Mesendoderm (in vitro differentiated cells): ENCODE results near the gene NAA80.
A peak's percentile ranks its signal among the peaks of the same experiment; 100 is the strongest.

Source experiments
- DNase-seq: peaks from one replicate; pipeline ENCODE4 v3.0.0; 2013
- H2AK5ac ChIP-seq: 2 replicates; pipeline ENCODE4 v1.6.1; 2013; ENCODE audit warnings: low read length, inconsistent platforms
- H2BK120ac ChIP-seq: 2 replicates; pipeline ENCODE4 v1.6.1; 2013; ENCODE audit warnings: low read depth, mild to moderate bottlenecking, low read length, moderate library complexity, mixed read lengths
- H2BK15ac ChIP-seq: replicated peaks from 2 replicates; pipeline ENCODE4 v1.6.1; 2013; ENCODE audit warnings: low read depth, mild to moderate bottlenecking, moderate library complexity
- H2BK5ac ChIP-seq: 2 replicates; pipeline ENCODE4 v1.6.1; 2013; ENCODE audit warnings: low read length, inconsistent platforms
- H3K18ac ChIP-seq: 2 replicates; pipeline ENCODE4 v1.6.1; 2013; ENCODE audit warnings: mild to moderate bottlenecking, low read length, mixed read lengths
- H3K23ac ChIP-seq: one replicate; pipeline ENCODE4 v1.6.1; 2013; ENCODE audit warnings: low read length
- H3K27ac ChIP-seq: 2 replicates; pipeline ENCODE4 v1.5.1; 2013; ENCODE audit warnings: low read depth, mild to moderate bottlenecking, inconsistent platforms, low read length, moderate library complexity
- H3K27me3 ChIP-seq: 2 replicates; pipeline ENCODE4 v1.6.1; 2013; ENCODE audit warnings: low read length, control low read depth, mild to moderate bottlenecking, inconsistent platforms; ENCODE audit not compliant: insufficient read depth, poor library complexity
- H3K36me3 ChIP-seq: 2 replicates; pipeline ENCODE4 v1.6.1; 2013; ENCODE audit warnings: low read length, inconsistent platforms; ENCODE audit not compliant: control insufficient read depth, insufficient read depth
- H3K4ac ChIP-seq: one replicate; pipeline ENCODE4 v1.6.1; 2013; ENCODE audit warnings: low read depth, mild to moderate bottlenecking, low read length, moderate library complexity
- H3K4me1 ChIP-seq: 2 replicates; pipeline ENCODE4 v1.6.1; 2013; ENCODE audit warnings: low read depth, low read length, inconsistent platforms; ENCODE audit not compliant: control insufficient read depth
- H3K4me2 ChIP-seq: 2 replicates; pipeline ENCODE4 v1.6.1; 2013; ENCODE audit warnings: low read length
- H3K4me3 ChIP-seq: 2 replicates; pipeline ENCODE4 v1.5.1; 2013; ENCODE audit warnings: mild to moderate bottlenecking, low read length
- H3K56ac ChIP-seq: one replicate; pipeline ENCODE4 v1.6.1; 2013; ENCODE audit warnings: low read length
- H3K79me1 ChIP-seq: 2 replicates; pipeline ENCODE4 v1.6.1; 2013; ENCODE audit warnings: low read length, inconsistent platforms
- H3K79me2 ChIP-seq: 2 replicates; pipeline ENCODE4 v1.6.1; 2013; ENCODE audit warnings: mild to moderate bottlenecking, low read length; ENCODE audit not compliant: control insufficient read depth, insufficient read depth
- H3K9ac ChIP-seq: 2 replicates; pipeline ENCODE4 v1.6.1; 2013; ENCODE audit warnings: low read length, inconsistent platforms
- H4K5ac ChIP-seq: one replicate; pipeline ENCODE4 v1.6.1; 2013; ENCODE audit warnings: low read length
- H4K8ac ChIP-seq: one replicate; pipeline ENCODE4 v1.6.1; 2013; ENCODE audit warnings: low read depth, mild to moderate bottlenecking, control low read depth, low read length, moderate library complexity
- WGBS: extraction: QIAGEN DNeasy Blood & Tissue Kit; methylation state at CpG from one replicate; pipeline ENCODE4 v1.1.7; 2013; ENCODE audit warnings: low lambda C conversion rate, missing lambda C conversion rate; ENCODE audit not compliant: insufficient coverage; ENCODE audit errors: extremely low coverage; 5-methylcytosine and 5-hydroxymethylcytosine counted together

NAA80 gene

DNA sequence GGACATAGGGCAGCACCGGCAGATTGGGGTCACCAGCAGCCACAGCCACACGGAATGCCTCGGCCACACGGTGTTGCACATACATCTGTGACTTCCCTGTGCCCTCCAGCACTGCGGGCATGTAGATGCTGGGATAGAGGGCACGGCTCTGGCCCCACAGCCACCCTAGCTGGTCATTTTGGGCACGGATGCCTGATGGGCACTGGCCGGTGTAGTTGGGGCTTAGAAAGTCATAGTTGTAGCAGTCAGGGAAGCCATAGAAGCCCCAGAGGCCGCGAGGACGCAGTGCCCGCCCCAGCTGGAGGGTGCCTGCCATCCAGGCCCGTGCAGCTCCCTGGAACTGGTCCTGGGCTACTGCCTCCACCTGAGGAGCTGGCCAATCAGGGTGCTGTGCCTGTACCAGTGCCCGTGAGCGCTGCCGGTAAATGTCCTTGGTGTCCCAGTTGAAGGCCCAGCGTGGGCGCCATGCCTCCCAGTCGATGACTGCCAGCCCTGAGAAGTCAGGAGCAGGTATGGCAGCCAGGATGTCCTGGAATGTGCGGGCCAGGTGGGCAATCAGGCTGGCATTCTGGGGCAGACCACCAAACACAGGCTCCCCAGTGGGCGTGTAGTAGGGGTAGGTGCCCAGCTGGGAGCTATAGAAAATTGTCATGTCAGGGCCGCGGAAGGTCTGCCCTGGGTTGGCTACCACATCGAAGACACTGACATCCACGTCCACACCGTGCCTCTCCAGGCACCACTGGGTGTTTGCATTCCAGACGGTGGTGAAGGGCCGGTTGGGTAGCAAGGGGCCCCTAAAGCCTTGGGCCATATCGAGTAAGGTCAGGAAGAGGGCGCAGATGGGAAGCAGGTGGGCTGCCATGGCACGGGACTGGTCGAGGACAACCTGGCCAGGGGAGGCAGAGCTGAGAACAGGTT lies 3.1 kb upstream of the NAA80 start:
- Histone ChIP-seq H3K4me1 (peaks cover 6% of the 10 kb centered on the region), H3K4ac (no peak overlapping the region), H4K8ac (no peak overlapping the region), H2BK15ac (no peak overlapping the region), H2BK120ac (no peak overlapping the region), H3K79me1 (no peaks in the 10 kb centered on the region), H3K27me3 (no peaks in the 10 kb centered on the region), H2AK5ac (no peak overlapping the region), H2BK5ac (no peak overlapping the region), H3K27ac (no peak overlapping the region), H4K5ac (no peak overlapping the region), H3K4me2 (no peak overlapping the region), H3K23ac (no peak overlapping the region), H3K56ac (peak overlapping the region; percentile 35), H3K4me3 (no peak overlapping the region), H3K79me2 (no peaks in the 10 kb centered on the region), H3K36me3 (no peaks in the 10 kb centered on the region), H3K9ac (no peak overlapping the region), H3K18ac (no peak overlapping the region)
- no CpG with 5 or more reads among the region's 32 CpGs for WGBS
- DNase-seq = no peak

DNA sequence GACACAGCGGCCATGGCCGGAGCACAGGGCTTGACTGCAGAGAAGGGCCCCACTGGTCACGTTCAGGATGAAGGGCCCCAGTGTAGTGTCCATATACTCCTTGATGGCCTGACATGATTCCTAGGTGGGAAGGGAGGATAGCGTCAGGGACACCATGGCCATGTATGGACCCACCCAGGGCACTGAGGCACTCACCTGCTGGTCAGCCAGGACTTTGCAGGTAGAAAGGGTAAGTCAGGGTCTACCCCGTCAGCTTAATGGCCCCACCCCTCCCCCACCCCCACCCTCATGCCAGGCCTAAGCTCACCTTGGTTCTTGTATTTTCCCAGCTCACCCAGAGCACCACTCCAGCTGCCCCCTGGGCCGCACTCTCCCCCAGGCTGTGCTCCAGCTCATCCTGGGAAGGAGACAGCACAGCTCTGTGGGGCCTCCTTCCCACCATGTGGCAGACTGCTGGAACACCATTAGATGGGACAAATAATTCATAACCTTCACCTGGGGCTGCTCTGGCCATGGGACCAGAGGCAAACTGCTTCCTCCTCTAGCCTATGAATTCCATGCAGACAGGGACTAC lies 1.6 kb upstream of the NAA80 start:
- H3K4me2 ChIP-seq = no peak overlapping the region
- DNase-seq = no peak
- H4K5ac ChIP-seq = no peak overlapping the region
- H3K4me3 ChIP-seq = no peak overlapping the region
- H3K27ac ChIP-seq = no peak overlapping the region
- no peaks in the 10 kb centered on the region for H3K27me3 ChIP-seq
- H4K8ac ChIP-seq = no peak overlapping the region
- H3K79me2 ChIP-seq = no peaks in the 10 kb centered on the region
- H3K4me1 ChIP-seq = peaks cover 6% of the 10 kb centered on the region
- WGBS = no CpG with 5 or more reads among the region's 6 CpGs
- H3K56ac ChIP-seq = peak overlapping the region; percentile 77
- no peak overlapping the region for H2AK5ac ChIP-seq
- no peak overlapping the region for H3K23ac ChIP-seq
- H3K4ac ChIP-seq = no peak overlapping the region
- H2BK15ac ChIP-seq = no peak overlapping the region
- no peaks in the 10 kb centered on the region for H3K36me3 ChIP-seq
- H3K79me1 ChIP-seq = no peaks in the 10 kb centered on the region
- H2BK5ac ChIP-seq = no peak overlapping the region
- H2BK120ac ChIP-seq = no peak overlapping the region
- H3K18ac ChIP-seq = no peak overlapping the region
- no peak overlapping the region for H3K9ac ChIP-seq

DNA sequence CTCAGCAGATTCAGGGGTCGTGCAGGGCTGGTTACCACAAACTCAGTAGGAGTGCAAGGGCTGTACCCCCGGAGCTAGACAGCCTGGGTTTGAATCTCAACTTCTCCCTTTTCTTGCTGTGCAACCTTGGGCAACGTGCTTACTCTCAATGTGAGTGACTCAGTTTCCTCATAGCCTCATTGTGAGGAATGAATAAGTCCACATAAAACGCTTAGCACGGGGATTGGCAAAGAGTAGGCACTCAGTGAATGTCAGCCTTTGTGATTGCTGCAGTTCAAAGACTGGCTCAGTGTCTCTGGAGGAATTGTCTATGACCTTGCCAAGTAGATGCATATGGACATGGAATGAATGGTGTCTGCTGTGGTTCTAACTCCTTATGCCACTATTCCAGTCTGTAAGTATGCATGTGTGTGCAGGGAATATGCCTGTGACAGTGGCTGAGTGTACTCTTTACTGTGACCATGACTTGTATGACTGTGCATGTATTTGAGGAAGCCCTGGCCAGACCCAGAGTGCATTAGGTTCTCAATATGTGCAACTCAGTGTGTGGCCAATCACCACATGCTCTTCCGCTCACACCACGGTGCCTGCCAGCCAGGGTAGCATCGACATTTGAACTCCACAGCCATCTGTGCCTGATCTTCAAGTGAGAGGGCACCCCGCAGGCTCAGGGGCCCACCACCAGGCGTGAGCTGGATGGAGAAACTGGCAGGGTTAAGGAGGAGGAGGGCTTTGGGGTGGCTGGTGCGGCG lies 900 bp upstream of the NAA80 start:
- H3K27me3 ChIP-seq = no peaks in the 10 kb centered on the region
- H3K9ac ChIP-seq = peak overlapping the region; percentile 62
- no peak overlapping the region for H3K4ac ChIP-seq
- no peaks in the 10 kb centered on the region for H3K79me2 ChIP-seq
- H3K27ac ChIP-seq = peak overlapping the region; percentile 47
- no peak overlapping the region for H2BK5ac ChIP-seq
- no peak overlapping the region for H4K8ac ChIP-seq
- WGBS = no CpG with 5 or more reads among the region's 12 CpGs
- H3K4me3 ChIP-seq = no peak overlapping the region
- no peak overlapping the region for H3K23ac ChIP-seq
- no peak overlapping the region for H2BK15ac ChIP-seq
- H3K4me1 ChIP-seq = peaks cover 6% of the 10 kb centered on the region
- no peaks in the 10 kb centered on the region for H3K36me3 ChIP-seq
- DNase-seq = no peak
- no peak overlapping the region for H4K5ac ChIP-seq
- H3K56ac ChIP-seq = peak overlapping the region; percentile 77
- H3K79me1 ChIP-seq = no peaks in the 10 kb centered on the region
- no peak overlapping the region for H2AK5ac ChIP-seq
- peak overlapping the region; percentile 11 for H3K18ac ChIP-seq
- H3K4me2 ChIP-seq = peak overlapping the region; percentile 7
- H2BK120ac ChIP-seq = no peak overlapping the region

DNA sequence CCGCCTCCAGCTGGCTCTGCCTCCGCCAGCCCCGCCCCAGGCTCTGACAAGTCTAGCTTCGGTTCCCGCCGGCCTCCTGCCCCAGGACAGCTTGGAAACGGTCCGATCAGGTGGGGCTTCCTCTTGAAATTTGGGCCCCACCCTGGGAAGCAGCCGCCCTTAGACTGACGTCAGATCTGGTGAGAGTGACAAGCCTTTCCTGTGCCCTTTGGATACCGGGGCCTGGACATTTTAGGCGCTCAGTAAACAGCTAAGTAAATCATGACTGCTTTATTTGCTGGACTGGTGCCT lies 378 bp upstream of the NAA80 start:
- peak overlapping the region; percentile 47 for H3K27ac ChIP-seq
- no CpG with 5 or more reads among the region's 12 CpGs for WGBS

DNA sequence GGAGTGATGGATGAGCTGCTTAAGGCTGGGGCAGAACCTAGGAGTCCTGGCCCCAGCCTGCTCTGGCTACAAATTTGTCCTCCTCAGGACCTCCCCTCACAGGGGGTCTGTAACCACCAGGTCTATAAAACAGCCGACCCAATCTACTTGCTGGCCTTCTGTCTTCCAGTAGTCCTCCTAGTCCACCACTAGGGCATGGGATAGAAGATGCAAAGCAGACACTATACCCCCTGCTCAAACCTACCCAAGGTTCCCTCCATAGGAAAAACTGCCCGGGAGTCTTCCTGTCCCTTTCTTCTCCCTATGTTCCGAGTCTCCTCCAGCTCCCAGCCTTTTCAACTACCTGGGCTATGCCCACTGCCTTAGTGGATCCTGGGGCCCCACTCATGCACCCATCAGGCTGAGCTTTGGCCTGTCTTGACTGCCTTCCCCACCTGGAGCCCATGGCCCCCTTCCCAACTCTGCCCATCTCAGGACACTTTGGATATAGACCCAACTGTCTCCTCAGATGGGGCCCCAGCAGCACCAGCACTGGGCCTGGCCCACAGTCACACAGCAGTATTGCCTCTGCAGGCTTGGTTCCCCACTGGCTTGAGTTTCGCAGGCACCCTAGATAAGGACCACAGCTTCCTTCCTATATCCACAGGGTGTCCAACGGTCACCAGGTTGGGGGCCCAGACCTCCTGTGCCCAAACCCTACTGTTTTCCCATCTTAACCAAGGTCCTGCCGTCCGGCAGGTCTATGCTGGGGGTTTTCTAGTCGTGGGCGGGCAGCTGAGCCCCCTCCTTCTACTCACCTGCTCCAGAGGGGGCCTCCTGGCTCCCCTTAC lies 1.1 kb downstream of the NAA80 start:
- WGBS = no CpG with 5 or more reads among the region's 9 CpGs
- Histone ChIP-seq H4K5ac (no peak overlapping the region), H2BK120ac (no peak overlapping the region), H3K27ac (no peak overlapping the region), H2BK5ac (no peak overlapping the region), H3K79me2 (no peaks in the 10 kb centered on the region), H3K4me1 (peaks cover 6% of the 10 kb centered on the region), H3K4ac (no peak overlapping the region), H2BK15ac (no peak overlapping the region), H3K18ac (no peak overlapping the region), H3K56ac (peak overlapping the region; percentile 75), H3K79me1 (no peaks in the 10 kb centered on the region), H3K4me2 (peak overlapping the region; percentile 47), H4K8ac (no peak overlapping the region), H3K36me3 (no peaks in the 10 kb centered on the region), H3K4me3 (no peak overlapping the region), H3K9ac (peak overlapping the region; percentile 52), H2AK5ac (no peak overlapping the region), H3K23ac (no peak overlapping the region), H3K27me3 (no peaks in the 10 kb centered on the region)
- DNase-seq = peak; percentile 56

More for the DNA sequence above, 378 bp upstream of the NAA80 start:
- Histone ChIP-seq H3K4ac (no peak overlapping the region), H3K4me1 (peaks cover 6% of the 10 kb centered on the region), H3K9ac (peak overlapping the region; percentile 62), H3K27me3 (no peaks in the 10 kb centered on the region), H3K4me2 (peak overlapping the region; percentile 7), H4K8ac (no peak overlapping the region), H2AK5ac (no peak overlapping the region), H3K79me2 (no peaks in the 10 kb centered on the region), H3K18ac (peak overlapping the region; percentile 11), H3K4me3 (no peak overlapping the region), H3K36me3 (no peaks in the 10 kb centered on the region), H3K79me1 (no peaks in the 10 kb centered on the region), H4K5ac (no peak overlapping the region), H3K56ac (peak overlapping the region; percentile 77), H2BK120ac (no peak overlapping the region), H2BK5ac (no peak overlapping the region), H3K23ac (no peak overlapping the region), H2BK15ac (no peak overlapping the region)
- DNase-seq = no peak
